Vagina (tissue), 2 donors: Measurements from ENCODE around the gene CSRNP3.

ENCODE experiments used
- CTCF ChIP-seq, 3 experiments: fragments of 450-650 bp in 2 of 3; fragments of 200-600 bp in 1 of 3; sonication (generic) in 1 of 3; IDR thresholded peaks; one replicate each; pipeline ENCODE4 v1.5.1; 2017 to 2019; ENCODE audit warnings: antibody characterized with exemption in 3 of 3, mild to moderate bottlenecking in 2 of 3, moderate library complexity in 2 of 3
- POLR2A ChIP-seq, 2 donors: fragments of 450-650 bp; IDR thresholded peaks; one replicate each; pipeline ENCODE4 v1.6.1; 2017; ENCODE audit warnings: antibody characterized with exemption in 2 of 2, mild to moderate bottlenecking in 2 of 2, moderate library complexity in 2 of 2
- POLR2AphosphoS5 ChIP-seq, 2 donors: sonication (generic); formaldehyde crosslinking; IDR thresholded peaks; one replicate each; pipeline ENCODE4 v1.9.0; 2017; ENCODE audit warnings: antibody characterized with exemption in 2 of 2, mild to moderate bottlenecking in 2 of 2, low read depth in 1 of 2; ENCODE audit not compliant: insufficient read depth in 1 of 2

GRCh38 chr2:165479856-165480255, 10.4 kb downstream of the CSRNP3 start:
- no peak for TF ChIP-seq POLR2A (IDR thresholded peaks at IDR 0.05)
- TF ChIP-seq CTCF (IDR thresholded peaks at IDR 0.05): no peak
- no peak for TF ChIP-seq POLR2AphosphoS5 (IDR thresholded peaks at IDR 0.05; ENCODE audit: insufficient read depth in 1 of 2, low read depth in 1 of 2)
